Activated CD8-positive, alpha-beta memory T cell treated with anti-CD3 and anti-CD28 coated beads for 24 hours (primary cell): Measurements from ENCODE around the gene ARMH4.

ENCODE experiments used
- DNase-seq: peaks from one replicate; pipeline ENCODE4 v3.0.0-alpha.2; 2020

Gene ARMH4

DNA sequence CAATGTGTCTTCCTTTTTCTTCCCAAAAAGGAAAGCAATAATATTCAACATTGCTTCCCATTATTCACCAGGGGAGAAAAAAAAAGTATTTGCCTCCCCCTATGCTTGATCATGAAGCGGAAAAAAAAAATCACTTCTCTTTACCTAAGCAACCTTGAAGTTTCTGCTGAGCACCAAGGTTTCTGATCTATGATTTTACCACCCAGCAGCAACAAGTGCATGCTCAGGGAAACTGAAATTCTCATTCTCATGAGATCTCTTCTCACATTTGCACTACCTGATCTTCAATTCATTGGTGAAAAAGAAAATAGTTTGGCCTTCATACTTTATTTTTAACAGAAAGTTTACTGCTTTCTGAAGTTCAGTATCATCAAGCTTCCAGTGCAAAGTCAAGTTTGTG is 125.8 kb downstream of the ARMH4 start:
- no peak for DNase-seq

DNA sequence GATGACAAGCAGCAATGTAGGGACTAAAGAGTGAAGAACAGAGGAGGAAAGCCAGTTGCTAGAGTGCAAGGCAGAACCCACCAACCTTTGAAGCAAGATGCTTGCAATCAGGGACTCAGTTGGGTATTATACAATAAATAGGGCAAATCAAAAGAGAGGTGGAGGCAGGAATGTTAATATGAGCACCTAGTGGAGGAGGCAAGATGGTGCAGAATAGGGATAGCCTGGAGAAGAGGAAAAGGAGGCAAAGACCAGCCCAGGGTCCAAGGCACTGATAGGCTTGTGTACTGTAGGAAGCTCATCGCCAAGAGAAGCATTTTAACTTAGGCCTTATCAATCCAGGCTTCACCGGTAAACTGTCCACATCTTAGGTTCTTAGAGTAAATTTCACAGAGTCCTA is 137.2 kb downstream of the ARMH4 start:
- no peak for DNase-seq

DNA sequence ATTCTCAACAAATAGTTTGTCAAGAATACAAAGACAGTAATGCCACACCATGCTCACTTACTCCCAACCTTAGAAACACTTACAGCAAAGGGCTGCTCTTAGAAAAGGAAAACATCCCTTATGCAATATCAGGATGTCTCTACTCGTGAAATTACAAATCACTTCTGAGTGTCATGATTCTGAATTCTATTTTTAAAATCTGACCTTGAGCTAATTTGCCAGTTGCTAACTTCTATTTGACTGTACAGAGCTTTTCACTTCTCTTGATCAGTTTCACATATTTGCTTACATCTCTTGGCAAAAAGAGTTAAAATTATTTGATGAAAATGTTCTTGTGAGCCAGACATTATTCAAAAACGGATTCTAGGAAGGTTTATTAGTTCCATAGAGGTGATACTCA is 149.4 kb downstream of the ARMH4 start:
- no peak for DNase-seq

DNA sequence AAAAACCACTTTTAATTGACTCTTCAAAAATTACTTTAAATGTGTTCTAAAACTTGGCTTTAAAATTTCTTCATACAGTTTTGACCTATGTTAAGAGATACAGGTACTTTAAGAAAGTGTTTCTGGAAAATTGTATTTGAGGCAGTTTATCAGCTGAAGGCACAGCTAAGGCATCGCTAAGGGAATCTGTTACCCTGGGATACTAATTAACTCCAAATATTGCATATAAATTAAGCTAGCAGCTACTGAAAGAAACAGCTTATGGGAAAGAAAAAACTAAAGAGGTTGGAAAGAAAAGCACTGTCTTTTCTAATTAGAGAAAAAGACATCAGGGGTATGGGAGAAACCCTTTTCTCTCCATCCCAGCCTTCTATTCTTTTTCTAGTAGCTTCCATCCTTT is 152.0 kb downstream of the ARMH4 start:
- no peak for DNase-seq

DNA sequence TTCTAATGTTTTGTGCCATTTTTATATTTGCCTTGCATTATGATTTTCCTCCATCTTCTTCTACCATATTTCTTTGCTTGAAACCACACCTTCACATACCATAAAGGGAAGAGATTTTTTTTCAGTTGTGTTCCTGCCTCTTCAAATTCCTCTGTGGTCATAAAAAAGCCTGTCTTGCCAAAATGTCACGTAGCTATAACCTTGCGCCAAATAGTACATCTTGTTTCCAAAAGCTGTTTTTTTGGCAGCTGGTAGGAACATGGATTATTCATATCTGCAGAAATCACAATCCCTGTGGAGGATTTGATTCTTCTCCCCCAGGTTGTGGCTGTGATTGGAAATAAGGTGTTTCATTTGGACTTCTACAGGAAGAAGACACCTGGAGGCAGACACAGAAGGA is 152.5 kb downstream of the ARMH4 start:
- no peak for DNase-seq

DNA sequence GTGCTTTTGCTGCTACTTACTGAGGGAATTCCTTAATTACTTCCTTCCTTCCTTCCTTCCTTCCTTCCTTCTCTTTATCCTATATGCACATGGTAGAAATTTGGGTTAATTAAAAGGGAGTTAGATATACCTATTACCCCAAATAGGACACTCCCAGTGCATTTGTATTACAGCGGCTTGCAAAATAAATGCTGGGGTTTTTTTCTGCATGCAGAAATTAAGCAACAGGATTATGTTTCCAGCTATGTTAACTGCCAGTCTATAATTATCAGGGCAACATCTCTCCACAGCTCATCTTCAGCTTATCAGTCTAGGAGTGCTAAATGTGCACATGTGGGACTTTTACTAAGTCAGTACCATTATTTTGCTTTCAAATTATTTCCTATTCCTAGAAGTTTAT is 153.2 kb downstream of the ARMH4 start:
- DNase-seq: no peak

DNA sequence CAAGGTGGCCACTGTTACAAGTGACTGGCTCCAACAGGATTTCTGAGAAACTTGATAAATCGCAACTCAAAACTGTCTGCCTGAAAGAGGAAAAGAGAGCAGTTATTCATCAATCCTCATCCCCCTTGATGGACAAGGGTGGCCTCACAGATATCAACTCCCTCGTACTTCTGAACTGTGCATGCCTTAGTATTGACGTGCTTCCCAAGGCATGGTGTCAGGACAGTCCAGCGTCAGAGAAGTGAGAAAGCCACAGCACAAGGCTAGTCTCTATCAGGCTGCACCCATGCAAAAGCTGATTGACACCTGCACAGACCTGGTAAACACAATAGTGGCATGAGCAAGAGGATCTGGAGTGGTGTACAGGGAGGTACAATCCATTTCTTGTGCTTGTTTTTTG is 160.7 kb downstream of the ARMH4 start:
- DNase-seq: no peak

DNA sequence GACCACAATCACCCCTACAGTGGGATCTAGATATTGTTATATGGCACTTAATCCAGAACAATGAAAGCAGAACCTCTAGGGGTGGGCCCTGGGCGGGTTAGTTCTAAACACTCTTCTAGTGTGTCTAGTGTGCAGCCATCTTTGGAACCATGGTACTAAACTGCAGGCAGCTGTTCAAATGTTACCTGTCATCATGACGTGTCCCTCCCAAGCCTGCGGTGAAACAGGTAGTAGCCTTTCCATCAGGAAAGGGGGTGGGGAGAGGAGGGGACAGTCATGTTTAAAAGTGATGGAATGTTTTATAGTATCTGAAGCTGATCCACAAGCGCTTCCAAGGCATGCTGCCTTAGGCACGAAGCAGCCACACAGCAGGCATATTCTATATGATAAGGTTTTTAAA is 163.6 kb downstream of the ARMH4 start:
- no peak for DNase-seq

DNA sequence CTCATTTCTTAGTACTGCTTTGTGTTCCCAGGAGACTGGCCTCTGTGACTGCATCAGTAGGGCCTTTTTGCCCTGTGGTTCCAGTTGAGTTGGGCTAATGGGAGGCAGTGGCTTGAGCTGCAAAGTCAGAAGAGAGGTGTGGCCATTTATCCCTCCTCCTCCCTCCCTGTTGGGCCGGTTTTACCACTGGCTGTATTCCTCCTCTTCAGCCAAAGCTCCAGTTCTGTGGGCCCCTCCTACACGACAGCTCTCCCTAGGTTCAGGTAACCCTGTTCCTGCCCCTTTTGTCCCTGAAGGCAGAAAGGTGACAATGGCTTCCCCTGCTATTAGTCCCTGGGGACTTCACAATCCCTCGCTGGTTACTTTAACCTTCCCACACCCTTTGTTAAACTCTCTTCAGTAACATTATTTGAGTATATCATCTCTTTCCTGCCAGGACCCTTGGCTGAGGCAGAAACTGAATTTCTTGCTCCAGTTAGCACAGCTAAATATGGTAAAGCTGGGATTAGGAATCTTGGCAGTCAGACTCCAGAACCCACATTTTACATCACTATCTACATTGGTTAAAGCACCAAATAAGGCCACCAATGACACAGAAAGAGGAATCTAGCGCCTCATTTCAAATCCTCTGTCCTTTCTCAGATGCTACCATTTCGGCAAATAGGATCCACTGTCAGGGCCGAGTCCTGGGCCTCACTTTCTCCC is 164.3 kb downstream of the ARMH4 start:
- no peak for DNase-seq

DNA sequence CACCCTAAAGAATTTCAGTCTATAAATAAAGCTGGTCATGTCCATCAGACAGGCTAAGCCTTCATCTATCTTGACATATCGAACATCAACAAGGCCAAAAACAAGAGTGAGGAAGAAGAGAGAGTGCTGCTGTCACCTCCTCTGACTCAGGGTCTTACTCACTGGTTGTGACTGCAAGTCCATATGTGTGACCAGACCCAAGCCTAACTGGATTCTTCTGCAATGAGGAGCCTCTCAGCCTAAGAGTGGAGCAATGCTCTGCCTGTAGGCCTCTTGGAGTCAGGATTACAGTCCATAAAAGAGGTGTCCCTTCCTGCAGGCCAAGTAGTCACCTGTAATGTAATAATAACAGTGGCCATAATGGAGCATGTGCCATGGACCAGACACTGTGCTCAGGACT is 165.0 kb downstream of the ARMH4 start:
- DNase-seq: no peak

DNA sequence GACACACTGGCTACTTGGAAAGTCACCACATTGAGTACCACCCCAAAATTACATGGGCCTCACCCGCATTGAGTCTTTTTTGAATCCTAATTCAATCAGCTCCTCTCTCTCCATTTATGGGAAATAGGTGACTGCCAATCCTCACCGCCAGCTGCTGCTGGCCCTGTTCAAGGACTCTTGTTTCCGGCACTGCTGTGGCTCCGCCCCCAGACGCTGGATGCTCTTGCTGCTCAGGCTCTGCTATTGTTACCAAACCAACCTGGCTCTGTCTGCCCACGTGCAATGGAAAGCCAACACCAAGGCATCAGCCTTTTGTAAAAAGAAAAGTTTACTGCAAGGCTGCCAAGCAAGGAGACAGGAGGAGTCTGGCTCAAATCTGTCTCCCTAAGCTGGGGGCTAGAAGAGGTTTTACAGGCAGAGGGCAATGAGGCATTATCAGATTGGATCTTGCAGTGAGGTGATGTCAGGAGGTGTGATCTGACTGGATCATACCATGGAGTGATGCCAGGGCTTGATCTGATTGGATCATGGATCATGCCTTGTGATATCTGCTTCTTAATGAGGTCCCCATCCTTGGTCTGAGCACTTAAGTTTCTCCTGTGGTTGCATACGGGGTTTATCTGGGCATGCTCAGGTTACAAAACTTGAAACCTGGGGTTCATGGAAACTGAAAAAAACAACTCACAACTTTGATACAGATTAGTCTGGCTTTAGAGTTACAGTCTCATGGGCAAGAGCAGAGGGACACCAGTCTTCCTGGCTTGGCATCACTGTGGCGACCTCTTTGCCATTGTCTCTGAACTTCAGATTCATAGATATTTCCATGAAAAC is 169.0 kb downstream of the ARMH4 start:
- DNase-seq: no peak

DNA sequence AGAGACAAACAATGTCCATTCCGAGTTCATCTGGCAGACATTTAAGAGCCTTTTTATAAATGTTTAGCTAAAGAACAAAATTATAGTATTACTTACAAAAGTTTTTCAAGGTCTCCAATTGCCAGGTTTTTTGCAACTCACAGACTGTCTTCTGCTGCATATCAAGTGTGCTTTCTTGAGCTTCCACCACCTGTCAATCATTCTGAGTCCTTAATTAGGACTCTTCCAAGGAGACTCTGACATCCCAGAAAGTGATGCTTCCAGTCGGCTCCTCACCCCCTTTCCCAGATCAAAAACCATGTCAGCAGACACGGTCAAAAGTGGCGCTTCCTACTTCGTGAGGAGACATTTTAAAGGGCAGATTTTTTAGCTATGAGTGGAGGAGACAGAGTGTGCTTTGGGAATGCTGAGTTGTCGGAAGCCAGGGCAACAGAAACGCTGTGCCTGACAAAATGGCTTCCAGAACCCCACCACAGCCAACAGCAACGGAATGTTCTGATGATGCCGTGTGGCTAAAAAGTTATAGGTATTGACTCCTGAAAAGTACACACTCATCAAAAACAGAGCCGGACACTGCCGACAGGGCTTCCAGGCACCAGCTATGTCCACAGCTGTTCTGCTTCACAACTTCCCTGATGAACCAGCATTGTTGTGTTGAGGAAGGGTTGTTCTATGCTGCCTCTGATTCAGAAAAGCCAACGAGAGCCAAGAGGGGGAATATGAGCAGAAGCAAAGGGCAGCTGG is 170.0 kb downstream of the ARMH4 start:
- DNase-seq: no peak

DNA sequence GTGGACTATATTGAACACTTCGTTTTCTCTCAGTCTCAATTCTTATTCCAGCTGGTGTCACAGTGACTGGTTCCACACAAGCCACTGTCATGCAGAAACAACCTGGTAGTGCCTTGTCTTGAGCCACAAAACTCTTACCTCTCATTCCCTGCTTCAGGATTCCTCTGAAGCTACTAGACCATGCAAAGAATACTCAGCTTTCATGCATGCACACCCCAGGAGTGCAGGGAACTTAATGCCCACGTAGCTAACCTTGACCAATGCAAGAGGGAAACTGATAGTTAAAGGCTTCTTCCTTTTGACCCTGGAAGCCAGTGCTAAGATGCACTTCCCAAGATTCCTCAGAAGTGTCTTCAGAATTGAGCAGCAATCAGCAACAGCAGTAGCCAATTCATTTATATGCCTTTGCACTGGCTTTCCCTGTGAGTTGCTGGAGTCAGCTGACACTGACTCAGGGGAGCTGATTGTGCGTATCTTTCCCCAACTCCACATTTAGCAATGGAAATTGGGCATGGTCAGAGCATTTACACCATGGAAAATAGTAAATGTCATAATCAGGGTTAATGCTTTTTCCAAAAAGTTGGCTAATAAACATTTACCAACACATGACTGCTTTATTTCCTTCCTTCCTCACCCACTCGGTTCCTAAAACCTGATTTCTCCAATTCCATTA is 172.5 kb downstream of the ARMH4 start:
- no peak for DNase-seq

DNA sequence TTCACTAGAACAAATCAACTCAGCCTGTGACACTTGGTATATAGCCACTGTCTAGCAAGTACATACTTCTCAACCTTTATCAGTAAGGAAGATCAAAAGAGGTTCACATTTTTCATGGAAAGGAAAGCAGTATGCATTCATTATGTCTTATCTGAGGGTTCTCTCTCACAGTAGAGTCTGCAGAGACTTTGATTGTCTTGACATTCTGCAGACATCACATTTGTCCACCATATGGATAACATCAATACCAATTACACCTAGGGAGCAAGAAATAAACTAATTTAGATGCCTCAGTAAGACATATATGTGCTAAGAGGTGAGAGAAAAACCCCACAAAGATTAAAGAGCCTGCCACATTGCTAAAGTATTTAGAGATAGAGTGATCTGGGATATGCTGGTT is 175.3 kb downstream of the ARMH4 start:
- no peak for DNase-seq

DNA sequence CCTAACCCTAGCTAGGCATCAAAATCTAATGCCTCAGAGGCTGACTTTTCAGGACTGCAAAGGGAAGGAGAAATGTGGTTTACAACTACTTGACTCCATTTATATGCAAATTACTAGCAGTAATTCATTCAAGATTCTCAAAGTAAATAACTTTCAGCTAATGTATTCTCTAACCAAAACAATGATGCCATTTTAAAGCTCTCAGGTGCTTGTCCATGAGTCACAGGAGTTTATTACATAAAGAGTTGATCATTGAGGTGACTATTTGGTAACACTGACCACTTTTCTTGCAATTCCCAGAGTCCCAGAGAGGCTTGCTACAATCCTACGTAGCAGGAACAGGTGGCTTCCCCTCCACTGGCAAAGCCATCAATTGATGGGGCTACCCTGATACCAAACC is 177.1 kb downstream of the ARMH4 start:
- DNase-seq: no peak

DNA sequence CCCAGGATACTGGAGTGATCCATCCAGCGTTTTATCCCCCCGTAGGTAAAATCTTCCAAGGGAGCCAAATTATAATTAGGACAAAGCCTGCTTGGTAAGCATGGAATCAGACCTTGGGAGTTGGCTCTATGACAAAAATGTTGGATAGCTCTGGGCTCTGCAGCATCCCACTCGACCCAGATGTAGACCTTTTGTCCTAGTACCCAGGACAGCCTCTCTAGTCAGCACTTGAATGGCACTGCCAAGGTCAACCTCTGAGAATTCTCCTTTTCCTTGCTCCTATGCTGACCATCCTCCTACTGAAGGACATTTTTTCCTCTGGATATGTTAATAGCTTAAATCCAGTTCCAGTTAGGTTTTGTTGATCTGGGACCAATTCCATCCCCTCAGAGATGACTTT is 181.4 kb downstream of the ARMH4 start:
- DNase-seq: no peak

DNA sequence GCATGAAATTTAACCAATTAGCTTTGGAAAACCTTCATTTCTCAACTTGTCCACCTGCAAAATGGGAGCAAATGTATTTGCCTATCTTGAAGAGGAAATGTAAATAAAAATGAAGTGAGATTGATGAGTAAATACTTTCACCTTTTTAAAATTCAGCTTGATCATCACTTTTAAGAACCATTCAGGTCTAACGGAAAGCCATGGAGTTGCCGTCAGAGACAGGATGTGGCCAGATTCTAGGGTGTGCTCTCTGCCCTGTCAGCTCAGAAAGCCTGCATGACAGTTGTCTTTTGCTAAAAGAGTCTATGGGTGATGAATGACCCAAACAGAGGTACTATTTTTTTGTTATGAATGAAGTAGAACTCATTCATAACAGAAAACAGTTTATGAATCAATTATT is 181.8 kb downstream of the ARMH4 start:
- no peak for DNase-seq

DNA sequence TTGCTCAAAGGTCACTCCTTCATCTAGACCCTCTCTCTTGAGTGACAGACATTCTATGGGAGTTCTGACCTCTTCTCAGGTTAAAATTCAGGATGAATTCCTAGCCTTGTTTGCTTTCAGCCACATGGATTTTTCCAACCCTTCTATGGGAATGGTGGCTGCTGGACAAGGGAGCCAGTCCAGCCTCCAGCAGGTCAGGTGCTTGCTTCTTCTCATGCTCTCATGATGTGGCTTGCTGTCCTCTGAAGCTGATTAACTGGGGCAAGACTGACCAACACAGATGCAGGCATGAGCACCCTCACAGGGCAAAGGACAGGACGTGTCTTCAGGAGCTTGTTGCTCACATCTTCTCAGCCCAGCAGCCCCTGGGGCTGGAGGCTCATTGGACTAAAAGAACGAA is 188.9 kb downstream of the ARMH4 start:
- DNase-seq: no peak

DNA sequence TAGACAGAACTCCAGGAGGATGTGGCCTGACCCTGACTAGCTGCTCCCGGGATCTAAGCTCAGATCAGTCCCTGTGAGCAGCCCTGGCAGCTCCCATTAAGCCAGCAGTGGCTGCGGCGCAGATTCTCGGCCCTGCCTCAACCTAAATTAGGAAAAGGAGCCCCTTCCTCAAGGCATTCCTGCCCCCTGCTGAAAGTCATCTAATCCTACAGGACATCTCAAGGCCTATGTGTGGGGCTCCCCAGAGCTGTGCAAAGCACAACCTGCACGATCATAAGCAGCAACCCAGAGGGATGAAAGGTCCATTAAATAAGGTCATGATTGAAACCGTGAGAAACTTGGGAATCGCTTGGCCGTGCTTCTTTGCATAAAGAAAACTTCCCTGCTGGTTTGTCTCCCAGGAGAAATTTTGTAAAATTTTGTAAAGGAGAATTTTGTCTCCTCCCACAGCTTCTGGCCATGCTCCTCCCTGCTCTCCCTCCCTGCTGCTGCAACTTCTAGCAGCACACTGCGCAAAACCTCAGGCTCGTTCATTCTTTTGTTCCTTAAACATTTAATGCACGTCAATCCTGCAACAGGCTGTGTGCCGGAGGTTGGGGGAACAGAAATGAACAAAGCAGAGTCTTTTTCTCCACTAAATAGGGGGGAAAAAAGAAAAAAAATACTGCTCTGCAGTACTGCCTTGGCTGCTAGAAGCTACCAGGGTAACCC is 189.5 kb downstream of the ARMH4 start:
- DNase-seq: no peak

DNA sequence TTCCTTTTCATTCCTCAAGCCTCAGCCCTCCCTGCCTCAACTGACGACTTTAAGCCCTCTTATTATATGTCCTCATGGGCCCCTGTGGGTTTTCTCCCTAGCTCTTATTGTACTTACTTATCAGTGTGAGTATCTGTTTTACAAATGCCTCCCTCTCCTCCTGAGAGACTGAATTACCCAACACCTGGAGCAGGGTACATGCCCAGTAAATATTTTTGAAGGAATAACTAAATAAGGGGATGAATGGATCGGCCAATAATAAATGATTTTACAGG is 190.3 kb downstream of the ARMH4 start:
- no peak for DNase-seq

DNA sequence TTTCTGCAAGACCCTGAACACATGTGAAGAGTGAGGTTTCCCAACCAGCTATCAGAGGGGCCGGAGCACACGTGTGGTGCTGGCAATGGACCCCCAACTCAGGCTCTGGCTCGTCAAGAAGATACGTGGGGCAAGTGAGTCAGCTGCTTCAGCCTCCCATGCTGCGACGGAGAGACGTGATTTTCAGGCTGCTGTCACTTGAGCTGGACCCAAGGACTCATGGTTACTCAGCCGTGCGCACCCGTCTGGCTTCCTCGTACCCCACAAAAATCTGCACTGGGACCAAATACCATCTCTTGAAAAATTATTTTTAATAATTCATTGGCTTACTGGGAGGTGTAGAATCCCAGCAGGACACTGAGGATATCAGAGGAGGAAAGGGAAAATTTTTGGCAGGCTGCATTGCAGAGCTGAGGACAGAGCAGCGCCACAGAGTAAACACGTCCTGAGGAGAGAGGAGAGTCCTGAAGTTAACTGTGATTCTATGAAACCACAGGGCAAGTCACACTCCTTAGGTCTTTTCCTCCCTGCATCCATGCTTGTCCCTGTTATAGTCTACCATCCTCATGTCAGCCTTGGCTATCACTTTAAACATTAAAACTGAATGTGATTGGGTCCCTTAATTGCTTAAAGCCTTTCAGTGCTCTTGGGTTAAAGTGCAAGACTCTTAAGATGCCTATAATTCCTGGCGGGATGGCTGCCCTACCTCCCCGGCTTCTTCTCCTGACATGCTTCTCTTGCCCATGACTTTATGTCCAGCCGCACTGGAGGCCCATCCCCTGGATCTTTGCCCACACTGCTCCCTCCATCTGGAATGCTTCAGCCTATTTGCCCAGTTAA is 190.8 kb downstream of the ARMH4 start:
- DNase-seq: no peak

DNA sequence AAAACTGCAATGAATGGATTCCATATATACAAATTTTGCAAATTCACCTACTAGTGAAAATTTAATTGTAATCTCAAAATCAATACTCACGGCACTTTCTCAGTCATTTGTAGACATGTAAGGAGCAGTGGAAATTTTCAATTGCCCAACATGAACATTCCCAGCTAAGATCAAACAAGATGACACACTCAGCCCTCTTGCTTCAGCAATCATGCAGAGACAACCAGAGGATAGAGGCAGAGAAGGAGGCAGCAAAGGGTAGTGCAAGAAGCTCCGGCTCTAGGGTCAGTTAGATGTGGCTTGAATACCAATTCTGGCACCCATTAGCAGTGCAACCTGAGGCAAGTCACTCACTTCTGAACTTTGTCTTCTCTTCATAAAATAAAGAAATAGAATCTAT is 194.6 kb downstream of the ARMH4 start:
- DNase-seq: no peak
